GM10266 (cell line): ENCODE measurements around the gene ABCB9.

Experiments
- DNase-seq: peaks from one replicate; pipeline ENCODE4 v3.0.0; 2012; ENCODE audit errors: extremely low spot score
- CTCF ChIP-seq: IDR thresholded peaks from 2 replicates; pipeline ENCODE4 v1.5.1; 2012; ENCODE audit warnings: mild to moderate bottlenecking, low read depth; ENCODE audit not compliant: control insufficient read depth, insufficient read depth; ENCODE audit errors: missing control alignments

ABCB9 gene

GRCh38 chr12:122929812-122930211 is 36.5 kb downstream of the ABCB9 start:
- DNase-seq: no peak
- TF ChIP-seq CTCF: no peak

- DNase-seq: no peak
- no peak for TF ChIP-seq CTCF
These were observed 37.1 kb downstream of the ABCB9 start for GRCh38 chr12:122929148-122929538.

GRCh38 chr12:122928404-122929147 is 37.7 kb downstream of the ABCB9 start:
- no peak for DNase-seq
- no peak for TF ChIP-seq CTCF

- TF ChIP-seq CTCF: no peak
- no peak for DNase-seq
These were observed 38.4 kb downstream of the ABCB9 start for GRCh38 chr12:122927756-122928403.

- DNase-seq: no peak
- TF ChIP-seq CTCF: no peak
These were observed 44.3 kb downstream of the ABCB9 start for GRCh38 chr12:122921917-122922316.

- DNase-seq: no peak
- no peak for TF ChIP-seq CTCF
These were observed 45.6 kb downstream of the ABCB9 start for GRCh38 chr12:122920687-122921086.

- DNase-seq: no peak
- TF ChIP-seq CTCF: no peak
These were observed 47.4 kb downstream of the ABCB9 start for GRCh38 chr12:122918827-122919226.
